ENCODE results near the gene RRP15. TPM values are rescaled to one million over a fixed set of nuclear protein-coding genes. Genes with fewer than 3 reads are reported as not detected.
A peak's percentile ranks its signal among the peaks of the same experiment; 100 is the strongest.

Gene RRP15
- total RNA-seq, 1 experiment from 2014 or later = 7.6 TPM

DNA sequence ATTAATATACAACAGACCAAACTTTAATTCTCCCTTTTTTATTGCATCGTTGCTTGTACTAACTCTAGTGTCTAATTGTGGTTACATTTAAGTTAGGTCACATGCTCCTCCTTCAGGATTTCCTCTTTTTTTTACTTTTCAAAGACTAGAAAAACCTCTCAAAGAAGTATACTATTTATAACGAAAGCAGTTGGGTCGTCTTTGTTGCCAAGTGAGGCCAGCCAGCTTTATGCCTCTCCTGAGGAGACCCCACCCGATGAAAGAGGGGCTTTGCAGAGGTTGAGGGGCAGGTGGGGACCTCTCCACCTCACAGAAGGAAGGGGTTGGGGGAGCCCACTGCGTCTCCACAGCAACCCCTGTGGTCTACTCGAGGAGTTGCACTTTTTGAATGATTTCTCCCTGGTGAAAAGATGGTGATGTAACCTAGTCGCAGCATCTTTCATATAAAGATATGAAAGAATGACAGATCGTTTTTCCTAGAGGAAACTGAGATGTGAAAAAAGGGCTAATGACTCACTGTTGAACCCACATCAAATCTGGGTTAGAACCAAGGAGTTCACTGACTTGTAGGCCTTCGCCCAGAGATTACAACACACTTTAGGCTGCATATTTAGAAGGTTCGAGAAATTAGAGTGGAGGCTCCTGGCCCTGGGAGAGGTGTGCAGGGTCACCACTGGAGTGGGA is 66.4 kb downstream of the RRP15 start:
- no peak for DNase-seq (ENCODE audit: low spot score)
- in situ Hi-C loops (cut with HindIII; ENCODE audit: low sequenced_read_pairs) = no loop called here

DNA sequence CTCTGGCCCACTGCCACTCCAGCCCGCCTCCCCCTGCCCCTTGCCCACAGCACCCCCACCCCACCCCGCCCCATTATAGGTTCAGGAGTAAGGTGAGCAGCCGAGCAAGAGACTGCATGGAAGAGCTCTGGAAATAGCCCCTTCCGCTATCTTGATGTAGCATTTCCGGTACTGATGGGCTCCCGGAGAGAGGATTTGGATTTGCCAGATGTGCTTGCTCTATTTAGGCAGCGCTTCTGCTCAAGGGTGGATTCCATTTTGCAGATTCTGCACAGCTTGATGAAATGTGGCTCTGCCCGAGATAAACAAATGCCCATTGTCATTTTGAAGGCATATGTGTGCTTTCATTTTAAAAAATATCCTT is 67.0 kb downstream of the RRP15 start:
- DNase-seq (ENCODE audit: low spot score) = no peak
- in situ Hi-C loops (cut with HindIII; ENCODE audit: low sequenced_read_pairs) = no loop called here

DNA sequence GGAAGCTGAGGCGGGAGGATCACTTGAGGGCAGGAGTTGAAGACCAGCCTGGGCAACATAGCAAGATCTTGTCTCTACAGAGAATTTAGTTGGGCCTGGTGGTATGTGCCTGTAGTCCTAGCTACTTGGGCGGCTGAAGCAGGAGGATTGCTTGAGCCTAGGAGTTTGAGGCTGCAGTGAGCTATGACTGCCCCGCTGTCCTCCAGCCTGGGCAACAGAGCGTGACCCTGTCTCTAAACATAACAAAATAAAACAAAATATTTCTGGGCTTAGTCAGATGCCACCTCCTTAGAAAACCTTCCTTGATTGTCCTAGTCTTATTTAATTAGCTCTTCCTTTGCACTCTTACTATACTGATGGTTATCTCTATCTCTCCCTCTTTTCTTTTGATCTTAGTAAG is 68.6 kb downstream of the RRP15 start:
- in situ Hi-C loops (cut with HindIII; ENCODE audit: low sequenced_read_pairs) = no loop called here

DNA sequence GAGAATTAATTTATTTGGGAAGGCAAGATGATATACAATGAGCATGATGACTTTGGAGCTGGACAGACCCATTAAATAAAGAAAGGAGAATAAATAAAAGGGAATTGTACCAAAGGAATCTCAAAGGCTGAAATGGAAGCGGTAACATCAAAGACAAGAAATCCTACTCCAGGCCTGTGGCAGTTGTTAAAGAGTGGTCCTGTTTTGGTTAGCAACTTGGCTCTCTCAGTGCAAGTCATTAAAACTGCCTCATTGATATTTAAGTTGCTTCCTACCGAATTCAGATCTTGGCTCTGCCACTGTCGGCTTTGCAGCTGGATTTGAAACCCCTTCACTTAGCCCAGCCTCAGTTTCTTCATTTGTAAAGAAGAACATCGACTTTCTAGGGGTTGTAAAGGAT is 70.2 kb downstream of the RRP15 start:
- DNase-seq (ENCODE audit: low spot score) = no peak
- in situ Hi-C loops (cut with HindIII; ENCODE audit: low sequenced_read_pairs) = no loop called here

More for the DNA sequence above, 68.6 kb downstream of the RRP15 start:
- DNase-seq (ENCODE audit: low spot score) = no peak

DNA sequence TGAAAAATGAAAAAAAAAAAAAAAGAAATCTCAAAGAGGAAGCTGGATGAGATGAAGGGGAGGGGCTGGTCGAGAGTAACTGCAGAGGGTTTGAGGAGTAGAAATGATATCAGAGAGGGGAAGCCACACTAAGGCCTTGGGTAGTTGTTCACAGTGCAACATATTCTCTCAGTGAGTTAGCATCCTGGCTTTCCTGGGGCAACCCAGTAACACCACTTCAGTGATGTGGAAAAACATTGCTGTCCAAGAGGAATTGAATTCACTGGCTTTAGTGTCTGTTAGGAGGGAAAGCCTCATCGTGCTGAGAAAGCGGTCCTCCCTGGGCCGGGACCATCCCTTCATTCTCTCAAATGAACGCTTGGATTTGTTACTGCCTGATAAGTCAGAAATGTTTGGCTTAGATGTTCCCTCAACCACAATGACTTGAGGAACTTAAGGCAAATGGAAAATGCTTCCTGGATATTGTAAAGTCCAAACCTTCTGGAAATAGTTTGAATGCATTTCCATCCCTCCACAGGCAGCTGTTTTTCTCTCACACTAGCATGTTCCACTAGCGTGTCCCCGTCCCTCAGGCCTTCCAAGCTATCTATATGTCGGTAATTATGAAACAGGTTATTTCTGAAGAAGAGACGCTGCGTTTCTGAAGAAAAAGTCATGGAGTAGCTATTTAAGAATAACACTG is 72.3 kb downstream of the RRP15 start:
- in situ Hi-C loops (cut with HindIII; ENCODE audit: low sequenced_read_pairs) = no loop called here

DNA sequence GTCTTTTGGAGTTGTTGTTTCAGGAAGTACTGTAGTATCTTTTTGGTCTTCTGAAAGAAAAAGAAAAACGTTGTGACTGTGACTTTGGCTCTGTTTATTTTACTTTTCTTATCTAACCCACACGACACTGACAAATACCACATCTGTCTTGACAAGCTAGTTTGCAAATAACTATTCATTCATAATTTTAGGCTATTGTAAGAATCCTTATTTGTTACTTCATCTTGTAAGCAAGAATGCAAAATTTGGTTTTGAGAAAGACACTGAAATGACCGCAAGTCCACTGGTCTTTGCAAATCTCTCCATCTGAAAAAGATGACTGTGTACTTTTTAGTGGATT is 72.8 kb downstream of the RRP15 start:
- DNase-seq (ENCODE audit: low spot score) = no peak
- in situ Hi-C loops (cut with HindIII; ENCODE audit: low sequenced_read_pairs) = no loop called here

More for the DNA sequence above, 72.3 kb downstream of the RRP15 start:
- DNase-seq (ENCODE audit: low spot score) = no peak

DNA sequence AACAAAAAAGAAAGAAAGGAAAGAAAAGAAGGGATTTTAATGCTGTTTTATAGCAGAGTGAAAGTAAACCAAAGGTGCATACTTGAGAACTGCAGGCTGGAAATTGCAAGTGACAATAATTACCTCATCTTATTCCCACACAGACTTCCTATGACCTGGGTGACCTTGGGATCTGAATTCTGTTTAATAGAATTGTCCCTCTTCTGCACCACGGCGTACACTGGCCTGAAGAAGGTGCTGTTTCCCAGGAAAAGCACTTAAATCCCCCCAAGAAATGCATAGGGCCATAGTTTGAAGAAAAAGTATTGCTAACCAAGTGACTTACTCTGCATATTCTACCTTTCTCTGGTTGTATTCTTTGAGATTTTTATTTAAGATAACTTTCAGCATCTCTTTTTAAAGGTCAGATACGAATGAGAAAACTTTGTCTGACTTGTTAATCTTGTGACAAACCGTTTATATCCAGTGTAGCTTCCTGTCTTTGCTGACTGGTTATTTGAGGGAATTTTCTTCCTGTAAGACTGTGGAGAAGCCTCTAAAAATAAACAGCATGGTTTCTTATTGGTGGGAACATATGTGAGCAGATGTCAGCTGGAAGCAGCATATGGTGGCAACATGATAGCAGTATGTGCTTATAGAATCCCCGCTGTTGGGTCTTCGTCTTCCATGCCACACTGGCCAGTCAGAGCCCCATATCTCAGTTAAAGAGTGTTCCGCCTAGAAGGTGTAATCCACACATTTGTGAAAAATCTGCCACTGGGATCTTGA is 76.4 kb downstream of the RRP15 start:
- DNase-seq (ENCODE audit: low spot score) = peak; percentile 11
- in situ Hi-C loops (cut with HindIII; ENCODE audit: low sequenced_read_pairs) = no loop called here

DNA sequence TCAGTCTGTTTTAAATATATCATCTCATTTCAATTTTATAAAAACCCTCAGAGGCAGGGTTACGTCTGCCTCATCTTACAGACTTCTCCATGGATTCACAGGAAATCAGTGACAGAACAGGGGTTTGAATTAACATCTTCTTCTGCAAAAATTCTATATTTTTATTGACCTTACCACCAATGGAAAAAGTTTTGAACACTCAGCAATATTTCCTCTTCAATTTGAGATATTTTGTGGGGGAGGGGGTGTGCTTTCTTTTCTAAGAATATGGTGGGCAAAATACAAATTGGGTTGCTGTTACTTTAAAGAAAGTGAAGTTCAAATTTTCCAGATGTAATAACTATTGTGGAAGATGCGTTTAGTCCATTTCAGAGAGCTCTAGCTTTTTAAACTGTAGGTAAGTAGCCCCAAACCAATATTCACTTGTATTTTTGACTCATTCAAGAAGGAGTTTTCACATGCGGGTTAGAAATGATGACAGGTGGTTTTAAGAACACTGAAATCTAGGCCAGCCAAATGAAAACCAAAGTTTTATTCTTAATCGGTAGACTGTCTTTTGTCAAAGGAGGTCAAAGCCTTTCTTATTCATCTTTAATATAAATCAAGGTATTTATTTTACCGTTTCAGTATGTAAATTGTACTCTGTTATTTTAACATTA is 77.5 kb downstream of the RRP15 start:
- no peak for DNase-seq (ENCODE audit: low spot score)
- in situ Hi-C loops (cut with HindIII; ENCODE audit: low sequenced_read_pairs) = no loop called here

DNA sequence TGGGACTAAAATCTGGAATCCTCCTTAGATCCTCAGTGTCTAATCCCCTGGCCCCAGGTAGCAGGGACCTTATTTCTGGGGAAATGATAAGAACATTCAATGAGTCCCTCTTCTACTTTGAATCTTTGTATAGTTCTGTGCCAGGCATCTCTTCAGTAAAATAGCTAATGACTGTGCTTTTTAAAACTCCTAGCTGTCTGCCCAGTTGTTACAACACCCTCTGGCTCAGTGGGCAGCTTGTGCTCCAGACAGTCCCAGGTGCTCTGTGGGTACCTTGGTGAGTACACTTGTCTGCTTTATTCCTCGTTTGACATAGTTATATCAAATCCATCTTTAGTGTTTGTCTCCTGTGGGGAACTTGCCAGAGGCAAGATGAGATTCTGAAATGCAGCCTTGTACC is 78.0 kb downstream of the RRP15 start:
- in situ Hi-C loops (cut with HindIII; ENCODE audit: low sequenced_read_pairs) = no loop called here
- DNase-seq (ENCODE audit: low spot score) = no peak

DNA sequence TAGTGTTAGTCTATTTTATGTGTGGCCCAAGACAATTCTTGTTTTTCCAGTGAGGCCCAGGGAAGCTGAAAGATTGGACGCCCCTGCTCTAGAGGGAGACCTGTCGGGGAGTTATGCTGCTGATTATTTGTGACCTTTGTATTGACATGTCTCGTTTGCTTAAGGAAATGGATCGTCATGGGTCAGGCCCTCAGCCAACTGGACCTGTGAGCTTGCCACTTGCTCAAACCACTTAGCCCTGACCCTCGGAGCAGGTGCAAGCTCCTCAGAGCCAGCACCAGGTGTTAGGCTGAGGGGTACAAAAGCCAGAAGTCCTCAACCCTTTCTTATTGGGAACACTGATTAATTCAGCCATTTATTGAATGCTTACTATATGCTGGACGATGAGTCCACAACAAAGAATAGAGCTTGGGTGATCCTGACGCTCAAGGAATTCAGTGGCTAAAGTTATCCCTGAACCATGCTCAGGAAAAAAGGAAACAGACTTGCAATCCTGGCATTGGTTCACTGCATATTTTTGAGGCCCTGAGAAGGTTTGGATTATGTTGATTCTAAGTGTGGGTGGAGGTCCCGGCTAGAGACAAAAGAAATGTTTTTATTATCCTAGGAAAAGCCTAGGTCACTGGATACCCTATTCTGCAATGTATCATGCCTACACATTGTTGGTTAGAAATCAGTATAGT is 79.1 kb downstream of the RRP15 start:
- in situ Hi-C loops (cut with HindIII; ENCODE audit: low sequenced_read_pairs) = no loop called here
- no peak for DNase-seq (ENCODE audit: low spot score)

DNA sequence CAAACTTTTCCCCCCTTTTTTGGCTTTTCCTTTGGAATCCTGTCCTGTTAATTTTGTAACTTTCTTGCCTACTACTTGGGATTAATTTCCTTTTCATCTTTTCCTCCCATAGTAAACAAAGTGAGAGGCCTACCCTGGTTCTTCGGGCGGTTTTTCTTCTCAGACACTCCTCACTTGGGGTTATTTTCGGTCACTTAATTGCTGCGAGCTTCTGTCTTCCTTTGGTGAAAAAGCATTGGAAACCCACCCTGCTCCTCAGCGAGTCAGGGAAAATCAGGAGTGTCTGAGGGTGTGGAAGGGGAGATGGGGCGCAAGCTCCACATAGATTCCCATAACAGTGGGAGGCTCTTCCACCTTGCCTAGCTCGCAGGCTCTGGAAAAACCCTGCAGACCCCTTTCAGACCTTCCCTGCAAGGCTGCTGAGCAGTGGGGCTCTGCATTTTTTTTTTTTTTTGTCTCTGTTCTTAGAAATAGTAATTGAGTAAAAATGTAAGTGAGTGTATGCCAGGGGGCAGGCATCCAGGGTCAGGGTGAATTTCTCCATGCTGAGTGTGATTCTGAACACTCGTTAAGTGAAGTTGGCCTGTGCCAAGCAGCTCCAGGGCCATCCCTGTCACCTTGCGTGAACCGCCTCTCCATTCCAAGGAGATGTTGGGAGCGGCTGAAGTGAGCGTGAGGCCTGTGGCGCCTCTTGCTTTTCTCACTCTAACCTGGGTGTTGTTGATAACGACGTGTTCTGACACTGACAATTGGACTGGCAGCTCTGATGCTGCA is 80.3 kb downstream of the RRP15 start:
- in situ Hi-C loops (cut with HindIII; ENCODE audit: low sequenced_read_pairs) = no loop called here
- no peak for DNase-seq (ENCODE audit: low spot score)

DNA sequence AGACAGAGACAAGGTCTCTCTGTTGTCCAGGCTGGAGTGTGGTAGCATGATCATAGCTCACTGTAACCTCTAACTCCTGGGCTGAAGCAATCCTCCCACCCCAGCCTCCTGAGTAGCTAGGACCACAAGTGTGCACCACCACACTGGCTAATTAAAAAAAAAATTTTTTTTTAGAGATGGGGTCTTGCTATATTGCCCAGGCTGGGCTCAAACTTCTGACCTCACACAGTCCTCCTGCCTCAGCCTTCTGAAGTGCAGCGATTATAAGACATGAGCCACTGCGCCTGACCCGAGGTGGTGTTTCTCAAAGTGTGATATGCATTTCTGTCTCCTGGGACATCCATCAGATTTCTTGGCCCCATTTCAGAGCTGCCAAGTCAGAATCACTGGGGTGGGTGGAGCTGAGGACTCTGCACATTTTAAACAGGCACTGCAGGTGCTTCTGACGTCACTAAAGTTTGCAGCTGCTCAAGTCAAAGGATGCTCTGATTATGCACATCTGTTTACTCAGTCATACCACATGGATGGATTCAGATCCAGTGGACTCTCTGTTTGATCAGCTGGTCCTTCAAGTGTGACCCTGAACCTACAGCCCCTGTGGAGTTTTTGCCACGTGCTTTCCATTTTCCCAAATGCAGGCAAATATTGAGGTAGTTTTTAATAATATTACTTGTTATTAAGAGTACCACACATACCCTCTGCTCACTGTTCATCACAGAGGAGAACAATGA is 81.4 kb downstream of the RRP15 start:
- in situ Hi-C loops (cut with HindIII; ENCODE audit: low sequenced_read_pairs) = no loop called here
- no peak for DNase-seq (ENCODE audit: low spot score)

DNA sequence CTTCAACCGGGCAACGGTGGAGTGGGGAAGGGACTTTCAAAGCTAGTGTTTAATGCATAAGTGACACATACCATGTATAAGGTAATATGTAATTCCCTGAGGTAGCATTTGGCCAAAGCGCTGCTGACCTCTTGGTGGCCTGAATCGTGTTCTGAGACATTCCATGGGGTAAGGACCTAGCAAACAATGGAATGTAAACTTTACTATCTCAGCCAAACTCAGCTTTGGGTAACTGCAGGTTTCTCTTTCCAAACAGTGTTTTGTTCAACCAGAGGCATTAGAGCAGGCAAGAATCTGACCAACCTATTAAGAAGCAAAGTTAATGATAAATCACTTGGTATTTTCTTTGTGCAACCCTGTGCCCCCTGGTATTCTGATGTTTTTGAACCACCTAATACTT is 82.0 kb downstream of the RRP15 start:
- in situ Hi-C loops (cut with HindIII; ENCODE audit: low sequenced_read_pairs) = no loop called here
- DNase-seq (ENCODE audit: low spot score) = no peak

DNA sequence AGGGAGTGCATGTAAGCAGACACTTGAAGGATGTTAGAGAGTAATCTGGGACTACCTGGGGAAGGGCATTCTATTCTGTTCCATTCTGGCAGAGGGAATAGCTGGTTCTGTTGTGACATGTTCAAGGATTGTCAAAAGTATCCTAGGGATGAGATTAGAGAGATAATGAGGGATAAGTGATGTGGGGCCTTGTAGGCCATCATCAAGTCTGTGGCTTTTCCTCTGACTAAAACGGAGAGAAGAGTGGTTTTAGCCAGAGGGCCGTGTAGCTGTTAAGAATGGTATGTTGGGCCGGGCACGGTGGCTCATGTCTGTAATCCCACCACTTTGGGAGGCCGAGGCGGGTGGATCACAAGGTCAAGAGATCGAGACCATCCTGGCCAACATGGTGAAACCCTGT is 83.6 kb downstream of the RRP15 start:
- no peak for DNase-seq (ENCODE audit: low spot score)

DNA sequence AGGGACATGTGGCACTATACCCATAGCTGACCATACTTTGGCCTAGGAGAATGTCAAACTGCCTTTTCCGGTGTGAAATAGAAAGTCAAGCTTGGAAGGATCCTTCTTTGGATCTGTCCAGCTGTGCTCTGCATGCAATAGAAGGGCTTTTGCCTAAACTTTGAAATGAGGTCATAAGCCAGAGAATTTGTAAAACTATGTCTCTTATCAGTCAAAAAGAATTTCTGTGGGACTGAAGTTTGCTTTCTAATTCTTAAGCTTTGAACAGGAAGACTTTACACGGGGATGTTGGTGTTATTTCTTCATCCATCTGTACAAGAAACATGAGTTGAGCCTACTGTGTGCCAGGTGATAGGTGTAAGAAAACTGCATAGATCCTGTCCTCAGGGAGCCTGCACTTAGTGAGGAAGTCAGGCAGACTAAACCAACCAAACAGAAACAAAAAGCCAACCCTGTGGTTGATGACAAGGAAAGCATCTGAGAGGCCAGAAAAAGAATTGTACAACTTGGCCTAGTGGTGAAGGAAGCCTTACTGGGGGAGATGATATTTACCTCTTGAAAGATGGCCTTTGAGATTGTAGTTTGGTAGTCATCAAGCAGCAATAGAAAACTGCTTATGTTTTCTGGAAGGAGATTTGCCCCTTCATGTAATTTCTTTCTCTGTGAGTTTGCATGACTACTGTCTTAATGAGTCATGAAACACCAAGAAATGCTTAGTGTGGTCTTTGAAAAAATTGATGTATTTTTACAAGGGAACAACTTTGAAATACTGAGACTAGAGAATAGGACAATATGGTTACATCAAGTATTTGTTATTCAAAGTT is 84.8 kb downstream of the RRP15 start:
- DNase-seq (ENCODE audit: low spot score) = no peak
- in situ Hi-C loops (cut with HindIII; ENCODE audit: low sequenced_read_pairs) = no loop called here

More for the DNA sequence above, 83.6 kb downstream of the RRP15 start:
- in situ Hi-C loops (cut with HindIII; ENCODE audit: low sequenced_read_pairs) = no loop called here

DNA sequence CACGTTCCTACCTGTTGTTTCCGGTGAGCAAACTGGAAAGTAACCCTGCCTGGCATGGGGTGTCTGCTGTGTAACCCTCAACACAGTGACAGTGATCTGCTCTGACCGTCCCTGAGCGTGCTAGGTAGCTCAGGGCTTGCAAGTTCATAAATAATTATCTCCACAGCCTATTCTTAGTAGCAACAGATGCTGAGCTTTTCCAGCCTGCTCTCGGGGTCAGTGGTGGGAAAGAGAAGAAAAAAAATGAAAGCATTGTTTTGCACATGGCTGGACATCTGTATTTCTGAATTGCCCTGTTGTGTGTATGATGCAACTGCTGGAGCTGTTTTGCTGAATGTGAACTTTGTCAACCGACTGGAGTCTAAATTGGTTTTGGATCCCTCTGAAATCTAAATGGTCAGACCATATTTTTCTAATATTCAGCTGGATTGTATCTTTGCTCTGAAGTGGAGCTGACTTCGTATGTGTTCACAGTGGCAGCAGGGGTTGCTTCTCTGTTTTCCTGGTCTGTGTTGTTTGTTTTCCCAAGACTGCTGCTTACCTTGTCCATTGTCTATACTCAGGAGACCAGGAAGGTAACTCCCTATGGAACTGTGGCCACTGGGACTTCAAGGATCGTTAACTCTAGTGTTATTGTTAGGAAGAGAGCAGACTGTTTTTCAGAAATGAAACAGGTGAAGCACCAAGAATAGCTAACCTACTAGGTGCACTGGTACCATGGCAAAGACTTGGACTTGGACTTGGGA is 87.0 kb downstream of the RRP15 start:
- DNase-seq (ENCODE audit: low spot score) = no peak
- in situ Hi-C loops (cut with HindIII; ENCODE audit: low sequenced_read_pairs) = no loop called here
